Neuronal stem cell (in vitro differentiated cells): ENCODE results near the gene KDM3A.

Experiments used
- DNase-seq: peaks from one replicate; pipeline ENCODE4 v3.0.0-alpha.2; 2013; ENCODE audit warnings: low spot score
- H2AFZ ChIP-seq: one replicate; pipeline ENCODE4 v1.6.1; 2013; ENCODE audit warnings: mild to moderate bottlenecking, low read length, inconsistent platforms
- H2AK5ac ChIP-seq: 2 replicates; pipeline ENCODE4 v1.6.1; 2013; ENCODE audit warnings: low read depth, mild to moderate bottlenecking, inconsistent platforms, low read length, moderate library complexity, mixed read lengths
- H2BK120ac ChIP-seq: 2 replicates; pipeline ENCODE4 v1.6.1; 2013; ENCODE audit warnings: low read depth, mild to moderate bottlenecking, inconsistent platforms, low read length, moderate library complexity, mixed read lengths
- H2BK12ac ChIP-seq: one replicate; pipeline ENCODE4 v1.6.1; 2013; ENCODE audit warnings: low read length, inconsistent platforms
- H2BK15ac ChIP-seq: 2 replicates; pipeline ENCODE4 v1.6.1; 2013; ENCODE audit warnings: mild to moderate bottlenecking, low read length, inconsistent platforms, mixed read lengths
- H2BK5ac ChIP-seq: one replicate; pipeline ENCODE4 v1.6.1; 2013; ENCODE audit warnings: inconsistent platforms, mild to moderate bottlenecking, low read length, moderate library complexity
- H3K14ac ChIP-seq: one replicate; pipeline ENCODE4 v1.6.1; 2013; ENCODE audit warnings: low read length, inconsistent platforms
- H3K18ac ChIP-seq: 2 replicates; pipeline ENCODE4 v1.6.1; 2013; ENCODE audit warnings: low read length, inconsistent platforms
- H3K23ac ChIP-seq: 2 replicates; pipeline ENCODE4 v1.6.1; 2013; ENCODE audit warnings: low read depth, mild to moderate bottlenecking, mixed read lengths, low read length, inconsistent platforms; ENCODE audit not compliant: poor library complexity
- H3K27ac ChIP-seq: replicated peaks from 3 replicates; pipeline ENCODE4 v1.5.1; 2013; ENCODE audit warnings: low read length, inconsistent platforms
- H3K27me3 ChIP-seq, 3 experiments: 2 replicates each; pipeline ENCODE4 v1.6.1; 2013; ENCODE audit warnings: low read length in 3 of 3, mild to moderate bottlenecking in 2 of 3, inconsistent platforms in 1 of 3, low read depth in 1 of 3, mixed read lengths in 1 of 3, moderate library complexity in 1 of 3; ENCODE audit not compliant: control insufficient read depth in 3 of 3, insufficient read depth in 3 of 3
- H3K36me3 ChIP-seq, 2 donors: replicated peaks in 1 of 2; 2 replicates each; pipeline ENCODE4 v1.6.1; 2013; ENCODE audit warnings: low read length in 2 of 2; ENCODE audit not compliant: control insufficient read depth in 2 of 2, insufficient read depth in 2 of 2
- H3K4ac ChIP-seq: 2 replicates; pipeline ENCODE4 v1.6.1; 2013; ENCODE audit warnings: inconsistent platforms, mild to moderate bottlenecking, low read length, moderate library complexity
- H3K4me1 ChIP-seq, 2 donors: 1 replicate in 1 of 2; 2 replicates in 1 of 2; pipeline ENCODE4 v1.6.1; 2013; ENCODE audit warnings: low read length in 2 of 2, low read depth in 1 of 2; ENCODE audit not compliant: control insufficient read depth in 2 of 2, insufficient read depth in 1 of 2
- H3K4me2 ChIP-seq: one replicate; pipeline ENCODE4 v1.6.1; 2013; ENCODE audit warnings: mild to moderate bottlenecking, low read length, inconsistent platforms; ENCODE audit not compliant: insufficient read depth, poor library complexity, severe bottlenecking
- H3K4me3 ChIP-seq, 2 donors: 2 replicates each; pipeline ENCODE4 v1.5.1; 2013; ENCODE audit warnings: low read length in 2 of 2, mild to moderate bottlenecking in 2 of 2, inconsistent platforms in 1 of 2, moderate library complexity in 1 of 2
- H3K79me1 ChIP-seq: one replicate; pipeline ENCODE4 v1.6.1; 2013; ENCODE audit warnings: low read depth, mild to moderate bottlenecking, inconsistent platforms, low read length, moderate library complexity
- H3K9ac ChIP-seq: one replicate; pipeline ENCODE4 v1.6.1; 2013; ENCODE audit warnings: mild to moderate bottlenecking, low read depth, low read length, inconsistent platforms; ENCODE audit not compliant: poor library complexity
- H3K9me3 ChIP-seq, 2 donors: replicated peaks in 1 of 2; 2 replicates each; pipeline versions ENCODE3 to v1.6.1; 2013; ENCODE audit warnings: low read length in 2 of 2, mild to moderate bottlenecking in 2 of 2, inconsistent platforms in 1 of 2, low read depth in 1 of 2, mixed read lengths in 1 of 2, moderate library complexity in 1 of 2; ENCODE audit not compliant: control insufficient read depth in 2 of 2, insufficient read depth in 1 of 2
- H4K8ac ChIP-seq: one replicate; pipeline ENCODE4 v1.6.1; 2013; ENCODE audit warnings: low read depth, mild to moderate bottlenecking, inconsistent platforms, low read length, moderate library complexity
- H4K91ac ChIP-seq: one replicate; pipeline ENCODE4 v1.6.1; 2013; ENCODE audit warnings: low read length, low read depth, mild to moderate bottlenecking, inconsistent platforms; ENCODE audit not compliant: poor library complexity
- WGBS, 2 donors: extraction: QIAGEN DNeasy Blood & Tissue Kit; methylation state at CpG; one replicate each; pipeline ENCODE4 v1.1.7; 2013; ENCODE audit warnings: missing lambda C conversion rate in 2 of 2, mixed read lengths in 1 of 2; ENCODE audit not compliant: insufficient read length in 2 of 2, insufficient replicate concordance in 1 of 2; ENCODE audit errors: extremely low coverage in 2 of 2; 5-methylcytosine and 5-hydroxymethylcytosine counted together

KDM3A gene

DNA sequence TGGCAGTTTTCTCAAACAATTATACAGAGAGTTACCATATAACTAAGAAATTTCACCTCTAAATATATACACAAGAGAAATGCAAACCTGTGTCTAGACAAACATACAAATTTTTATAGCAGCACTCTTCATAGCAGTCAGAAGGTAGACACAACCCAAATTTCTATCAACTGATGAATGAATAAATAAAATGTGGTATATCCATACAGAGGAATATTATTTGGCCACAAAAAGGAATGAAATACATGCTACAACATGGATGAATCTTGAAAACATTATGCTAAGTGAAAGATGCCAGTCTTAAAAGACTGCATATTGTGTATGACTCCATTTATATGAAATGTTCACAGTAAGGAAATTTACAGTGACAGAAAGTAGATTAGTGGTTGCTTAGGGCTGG lies 30.6 kb upstream of the KDM3A start:
- Histone ChIP-seq H3K79me1 (no peaks in the 10 kb centered on the region), H4K8ac (no peak overlapping the region), H3K4me2 (no peak overlapping the region), H3K27ac (no peak overlapping the region), H2BK120ac (no peak overlapping the region), H3K4me3 (no peak overlapping the region), H3K9me3 (no peaks in the 10 kb centered on the region), H3K14ac (no peak overlapping the region), H3K4me1 (peaks cover under 1 to 8% of the 10 kb centered on the region in 2 donors), H2BK12ac (no peak overlapping the region), H3K4ac (no peak overlapping the region), H3K27me3 (no peaks in the 10 kb centered on the region), H3K9ac (no peak overlapping the region), H2AFZ (no peak overlapping the region), H3K23ac (no peak overlapping the region), H2BK15ac (no peak overlapping the region), H3K36me3 (no peaks in the 10 kb centered on the region), H2BK5ac (no peak overlapping the region), H3K18ac (no peak overlapping the region), H4K91ac (no peak overlapping the region), H2AK5ac (no peak overlapping the region)
- DNase-seq: no peak

GRCh38 chr2:86411396-86411795 lies 29.8 kb upstream of the KDM3A start:
- no peak overlapping the region for H2BK5ac ChIP-seq
- no peak overlapping the region for H2AK5ac ChIP-seq
- no peak overlapping the region for H3K18ac ChIP-seq
- H2BK15ac ChIP-seq: no peak overlapping the region
- H3K79me1 ChIP-seq: no peaks in the 10 kb centered on the region
- H3K9ac ChIP-seq: no peak overlapping the region
- H3K27ac ChIP-seq: no peak overlapping the region
- H2BK120ac ChIP-seq: no peak overlapping the region
- H4K8ac ChIP-seq: no peak overlapping the region
- no peak overlapping the region for H3K4ac ChIP-seq
- H3K4me1 ChIP-seq: peaks cover 1 to 8% of the 10 kb centered on the region in 2 donors
- H4K91ac ChIP-seq: no peak overlapping the region
- no CpG with 5 or more reads among the region's 6 CpGs for WGBS, 2 donors
- no peak overlapping the region for H3K4me2 ChIP-seq
- no peak overlapping the region for H3K23ac ChIP-seq
- H3K27me3 ChIP-seq: no peaks in the 10 kb centered on the region
- no peaks in the 10 kb centered on the region for H3K36me3 ChIP-seq
- no peak overlapping the region for H2BK12ac ChIP-seq
- DNase-seq: no peak
- H3K9me3 ChIP-seq: no peaks in the 10 kb centered on the region
- H3K14ac ChIP-seq: no peak overlapping the region
- no peak overlapping the region for H3K4me3 ChIP-seq
- H2AFZ ChIP-seq: no peak overlapping the region

GRCh38 chr2:86412007-86412406 lies 29.2 kb upstream of the KDM3A start:
- Histone ChIP-seq H3K4me1 (peaks cover 1 to 8% of the 10 kb centered on the region in 2 donors), H2AK5ac (no peak overlapping the region), H2BK120ac (no peak overlapping the region), H3K27me3 (no peaks in the 10 kb centered on the region), H3K9me3 (no peaks in the 10 kb centered on the region), H2BK15ac (no peak overlapping the region), H3K36me3 (no peaks in the 10 kb centered on the region), H4K8ac (no peak overlapping the region), H3K18ac (no peak overlapping the region), H3K9ac (no peak overlapping the region), H3K27ac (no peak overlapping the region), H4K91ac (no peak overlapping the region), H3K4me3 (no peak overlapping the region), H2BK12ac (no peak overlapping the region), H3K4me2 (no peak overlapping the region), H2AFZ (no peak overlapping the region), H3K23ac (no peak overlapping the region), H3K79me1 (no peaks in the 10 kb centered on the region), H3K4ac (no peak overlapping the region), H2BK5ac (no peak overlapping the region), H3K14ac (no peak overlapping the region)
- DNase-seq: no peak
- WGBS, 2 donors: 95% methylated on average over 3 of the region's 3 CpGs; no CpG with 5 or more reads in 1 of the 2 donors

DNA sequence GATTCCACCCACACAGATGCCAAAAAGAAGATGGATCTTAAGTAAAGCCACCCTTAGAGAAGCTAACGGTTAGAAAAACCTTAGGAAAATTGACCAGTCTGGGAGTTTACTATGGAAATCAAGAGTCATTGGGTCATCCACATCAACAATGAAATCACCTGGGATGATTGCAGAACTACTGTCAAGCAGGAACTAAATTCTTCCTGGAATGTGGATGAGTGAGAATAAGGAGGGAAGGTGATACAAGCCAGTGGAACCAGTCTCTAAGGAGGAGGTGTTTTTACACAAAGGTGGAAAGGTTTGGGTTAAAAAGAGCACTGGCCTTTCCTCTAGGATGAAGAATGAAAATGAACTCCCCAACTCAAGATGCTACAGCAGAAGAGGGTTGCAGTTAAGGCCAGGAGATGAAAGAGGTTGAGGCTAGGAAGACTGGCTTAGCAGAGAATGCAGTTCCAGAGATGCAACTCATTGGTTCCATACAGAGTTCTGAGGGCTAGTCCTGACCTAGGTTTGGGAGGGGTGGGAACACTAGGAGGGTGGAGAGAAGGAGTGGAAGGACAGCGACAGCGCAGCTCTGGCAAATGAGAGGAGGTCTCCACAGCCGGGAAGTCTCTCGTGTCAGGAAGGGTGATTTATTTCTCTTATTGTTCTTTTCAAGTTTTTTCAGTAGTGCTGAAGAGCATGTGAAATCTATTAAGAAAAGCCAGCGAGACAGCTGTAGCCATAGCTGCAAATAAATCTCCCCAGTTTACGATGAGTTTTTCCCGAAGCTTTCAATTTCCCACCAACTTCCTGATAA lies 27.7 kb upstream of the KDM3A start:
- Histone ChIP-seq H3K79me1 (no peaks in the 10 kb centered on the region), H3K4me2 (no peak overlapping the region), H3K4me3 (no peak overlapping the region), H4K91ac (no peak overlapping the region), H3K18ac (no peak overlapping the region), H2BK15ac (no peak overlapping the region), H3K9me3 (no peaks in the 10 kb centered on the region), H2BK12ac (no peak overlapping the region), H3K36me3 (no peaks in the 10 kb centered on the region), H4K8ac (no peak overlapping the region), H3K9ac (no peak overlapping the region), H3K27me3 (no peaks in the 10 kb centered on the region), H3K23ac (no peak overlapping the region), H2BK5ac (no peak overlapping the region), H2AFZ (no peak overlapping the region), H2BK120ac (no peak overlapping the region), H3K4me1 (peaks cover 1 to 8% of the 10 kb centered on the region in 2 donors), H3K4ac (no peak overlapping the region), H3K27ac (no peak overlapping the region), H3K14ac (no peak overlapping the region), H2AK5ac (no peak overlapping the region)
- DNase-seq: no peak
- WGBS, 2 donors: no CpG with 5 or more reads among the region's 8 CpGs
